OCI-LY1 (cell line): ENCODE results near the gene MPRIP.

ENCODE experiments used
- H2AFZ ChIP-seq: fragments of 200-600 bp; sonication (generic), shearing (Covaris generic); 2 replicates; pipeline ENCODE4 v1.6.0; 2014; ENCODE audit warnings: antibody characterized with exemption, mild to moderate bottlenecking, low read length
- H3F3A ChIP-seq: fragments of 200-600 bp; sonication (generic), shearing (Covaris generic); 2 replicates; pipeline ENCODE4 v1.6.0; 2014; ENCODE audit warnings: mild to moderate bottlenecking, antibody characterized with exemption, low read length, moderate library complexity; ENCODE audit not compliant: insufficient read depth
- H3K27ac ChIP-seq: fragments of 200-600 bp; sonication (generic); 2 replicates; pipeline ENCODE4 v1.5.1; 2014; ENCODE audit warnings: low read length, mixed run types, mild to moderate bottlenecking, low read depth; ENCODE audit not compliant: poor library complexity, severe bottlenecking
- H3K27me3 ChIP-seq: fragments of 200-600 bp; sonication (generic); 2 replicates; pipeline ENCODE4 v1.6.0; 2014; ENCODE audit warnings: antibody characterized with exemption, mild to moderate bottlenecking, low read length, moderate library complexity; ENCODE audit not compliant: insufficient read depth
- H3K36me3 ChIP-seq: fragments of 200-600 bp; sonication (generic); 2 replicates; pipeline ENCODE4 v1.6.1; 2014; ENCODE audit warnings: mild to moderate bottlenecking, antibody characterized with exemption, low read length, moderate library complexity, mixed read lengths; ENCODE audit not compliant: insufficient read depth
- H3K4me1 ChIP-seq: fragments of 200-600 bp; sonication (generic); 2 replicates; pipeline ENCODE4 v1.5.1; 2014; ENCODE audit warnings: mild to moderate bottlenecking, low read length, moderate library complexity; ENCODE audit not compliant: insufficient read depth, severe bottlenecking
- H3K4me2 ChIP-seq: fragments of 200-600 bp; sonication (generic), shearing (Covaris generic); 2 replicates; pipeline ENCODE4 v1.6.1; 2014; ENCODE audit warnings: low read length
- H3K4me3 ChIP-seq: fragments of 200-600 bp; sonication (generic); 2 replicates; pipeline ENCODE4 v1.5.1; 2014; ENCODE audit warnings: low read length, low read depth, mild to moderate bottlenecking, mixed read lengths; ENCODE audit not compliant: poor library complexity, severe bottlenecking
- H3K79me2 ChIP-seq: fragments of 200-600 bp; shearing (Covaris generic); 2 replicates; pipeline ENCODE4 v1.6.1; 2016; ENCODE audit warnings: mixed run types, low read length, mixed read lengths; ENCODE audit not compliant: insufficient read depth
- H3K9ac ChIP-seq: fragments of 200-600 bp; sonication (generic), shearing (Covaris generic); 2 replicates; pipeline ENCODE4 v1.6.1; 2014; ENCODE audit warnings: mild to moderate bottlenecking, low read length, mixed read lengths
- H3K9me2 ChIP-seq: fragments of 200-600 bp; sonication (generic), shearing (Covaris generic); 2 replicates; pipeline ENCODE4 v1.6.1; 2014; ENCODE audit warnings: low read depth, mild to moderate bottlenecking, low read length, mixed read lengths
- H3K9me3 ChIP-seq: fragments of 200-600 bp; shearing (Covaris generic); 2 replicates; pipeline ENCODE4 v1.6.1; 2014; ENCODE audit warnings: low read length, mixed read lengths
- H4K20me1 ChIP-seq: fragments of 200-600 bp; sonication (generic), shearing (Covaris generic); 2 replicates; pipeline ENCODE4 v1.6.0; 2016; ENCODE audit warnings: mild to moderate bottlenecking, low read length; ENCODE audit not compliant: insufficient read depth
- CTCF ChIP-seq: fragments of 200-600 bp; sonication (generic), shearing (Covaris generic); IDR thresholded peaks from 2 replicates; pipeline ENCODE4 v1.5.1; 2017; ENCODE audit warnings: mild to moderate bottlenecking, antibody characterized with exemption, low read length, moderate library complexity, mixed read lengths
- EZH2 ChIP-seq: fragments of 200-600 bp; sonication (generic), shearing (Covaris generic); IDR thresholded peaks from 2 replicates; pipeline ENCODE4 v1.8.0; 2017; ENCODE audit warnings: borderline replicate concordance, mixed run types, mild to moderate bottlenecking, antibody characterized with exemption, low read length, moderate library complexity, mixed read lengths

Gene MPRIP

DNA sequence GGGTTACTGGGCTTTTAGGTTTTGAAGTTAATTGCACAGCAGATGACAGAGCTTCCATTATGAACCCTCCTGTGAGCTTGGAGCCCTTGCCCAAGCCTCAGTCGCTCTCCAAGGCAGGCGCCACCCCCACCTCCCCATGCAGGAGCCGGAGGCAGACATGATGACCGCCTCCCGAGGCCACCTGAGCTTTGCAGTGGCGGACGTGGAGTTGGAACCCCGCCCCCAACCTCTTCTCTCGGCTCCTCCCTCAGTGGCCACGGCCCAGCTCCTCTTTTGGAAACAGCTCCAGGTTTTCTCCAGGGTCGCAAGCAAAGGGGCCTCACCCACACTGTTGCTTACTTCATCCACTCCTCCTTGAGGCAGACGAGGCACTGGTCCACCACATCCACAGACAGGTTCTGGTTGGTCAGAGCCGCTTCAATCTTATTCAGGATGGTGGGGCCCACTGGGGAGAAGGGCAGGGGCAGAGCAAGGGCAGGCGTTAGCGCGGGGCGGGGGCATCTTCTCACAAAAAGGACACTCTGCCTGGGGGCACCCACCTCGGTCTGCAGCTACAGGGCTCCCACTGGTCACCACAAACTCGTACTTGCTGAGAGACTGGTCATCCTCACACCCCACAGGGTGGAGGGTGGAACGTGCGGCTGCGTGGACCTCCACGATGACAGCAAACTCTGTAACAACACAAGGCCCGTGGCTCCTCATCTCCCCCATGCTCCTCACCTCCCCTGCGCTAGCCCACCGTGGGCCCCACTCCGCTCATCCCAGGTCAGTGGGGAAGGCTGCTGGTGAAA, 172.6 kb downstream of the MPRIP start:
- H3F3A ChIP-seq: no peaks in the 10 kb centered on the region
- H3K27me3 ChIP-seq: no peaks in the 10 kb centered on the region
- H3K4me1 ChIP-seq: no peaks in the 10 kb centered on the region
- H3K9me2 ChIP-seq: no peaks in the 10 kb centered on the region
- H3K27ac ChIP-seq: no peak overlapping the region
- H4K20me1 ChIP-seq: no peaks in the 10 kb centered on the region
- no peak overlapping the region for H3K9ac ChIP-seq
- H3K4me3 ChIP-seq: no peak overlapping the region
- H3K36me3 ChIP-seq: peaks cover 39% of the 10 kb centered on the region
- no peaks in the 10 kb centered on the region for H3K79me2 ChIP-seq
- no peaks in the 10 kb centered on the region for H3K9me3 ChIP-seq
- H3K4me2 ChIP-seq: no peak overlapping the region
- TF ChIP-seq CTCF (no peak), EZH2 (no peak)
- no peak overlapping the region for H2AFZ ChIP-seq

DNA sequence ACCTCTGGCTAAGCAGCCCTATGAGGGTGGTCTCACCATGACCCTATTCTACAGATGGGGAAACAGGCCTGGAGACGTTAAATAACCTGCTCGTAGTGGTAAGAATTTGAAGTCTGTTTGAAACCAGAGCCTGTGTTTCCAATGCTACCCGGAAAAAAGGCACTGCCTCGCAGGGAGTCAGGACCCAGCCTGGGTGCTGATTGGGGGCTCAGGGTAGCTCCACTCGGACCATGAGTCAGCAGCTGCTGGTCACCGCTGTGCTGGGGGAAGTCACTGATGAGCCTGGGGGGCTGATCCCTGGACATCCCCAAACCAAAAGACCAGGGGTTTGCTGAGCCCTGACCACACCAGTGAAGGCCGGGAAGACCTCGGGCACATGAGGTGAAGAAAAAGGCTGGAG, 173.3 kb downstream of the MPRIP start:
- Histone ChIP-seq H3K9me2 (no peaks in the 10 kb centered on the region), H3F3A (no peaks in the 10 kb centered on the region), H3K4me3 (no peak overlapping the region), H3K27me3 (no peaks in the 10 kb centered on the region), H3K4me2 (no peak overlapping the region), H3K4me1 (no peaks in the 10 kb centered on the region), H3K36me3 (peaks cover 39% of the 10 kb centered on the region), H3K27ac (no peak overlapping the region), H3K79me2 (no peaks in the 10 kb centered on the region), H3K9ac (no peak overlapping the region), H2AFZ (no peak overlapping the region), H3K9me3 (no peaks in the 10 kb centered on the region), H4K20me1 (no peaks in the 10 kb centered on the region)
- TF ChIP-seq CTCF: no peak
- TF ChIP-seq EZH2: no peak

GRCh38 chr17:17216236-17216635, 174.0 kb downstream of the MPRIP start:
- Histone ChIP-seq H4K20me1 (no peaks in the 10 kb centered on the region), H2AFZ (no peak overlapping the region), H3K27me3 (no peaks in the 10 kb centered on the region), H3K4me1 (no peaks in the 10 kb centered on the region), H3K9me2 (no peaks in the 10 kb centered on the region), H3K27ac (no peak overlapping the region), H3K9me3 (no peaks in the 10 kb centered on the region), H3K4me2 (no peak overlapping the region), H3F3A (no peaks in the 10 kb centered on the region), H3K36me3 (peaks cover 46% of the 10 kb centered on the region), H3K79me2 (no peaks in the 10 kb centered on the region), H3K4me3 (no peak overlapping the region), H3K9ac (no peak overlapping the region)
- TF ChIP-seq EZH2 (no peak), CTCF (no peak)
